ENCODE measurements around the gene SDF4. TPM values are rescaled to one million over a fixed set of nuclear protein-coding genes. Genes with fewer than 3 reads are reported as not detected.

SDF4 gene
- total and polyA plus RNA-seq, 2 of the 4 experiments (the other 2 are of a cell fraction): 57.0 to 250 TPM

DNA sequence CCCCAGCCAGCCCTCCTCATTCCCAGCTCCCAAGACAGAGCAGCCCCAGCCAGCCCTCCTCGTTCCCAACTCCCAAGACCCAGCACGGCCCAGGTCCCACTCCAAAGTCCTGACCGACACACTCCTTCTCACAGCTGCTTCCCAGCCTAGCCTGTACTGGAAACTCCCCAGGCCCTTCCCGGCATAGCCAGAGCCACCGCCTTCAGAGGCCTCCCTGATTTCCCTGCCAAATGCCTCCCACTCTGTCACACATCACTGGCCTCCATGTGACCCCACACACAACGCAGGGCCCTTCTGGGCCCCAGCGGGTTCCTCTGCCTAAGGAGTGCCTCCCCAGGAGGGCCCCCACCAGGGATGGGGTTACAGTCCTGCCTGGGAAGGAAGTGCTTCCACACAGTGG is 39.0 kb upstream of the SDF4 start:
- in situ Hi-C loops (cut with MboI; ENCODE audit: low sequenced_read_pairs): no loop called here
- no peak overlapping the region for H2AFZ ChIP-seq (replicated peaks; ENCODE audit: low read length, poor library complexity)
- peak overlapping the region; percentile 20 for H3K9ac ChIP-seq (ENCODE audit: low read depth, low read length)
- H3K9me3 ChIP-seq (ENCODE audit: control insufficient read depth, insufficient read depth, low read length): no peaks in the 10 kb centered on the region
- peak overlapping the region; percentile 69 for H4K5ac ChIP-seq (ENCODE audit: low read depth, low read length)
- H3K56ac ChIP-seq (ENCODE audit: extremely low read depth, insufficient read depth, low read length): no peak overlapping the region; the same call in 1 of the 2 replicates
- peaks cover 36% of the 10 kb centered on the region for H3K9me1 ChIP-seq (ENCODE audit: insufficient read depth, low read length)
- H3K27ac ChIP-seq (ENCODE audit: insufficient read depth, low read length): peak overlapping the region; percentile 79
- no peak overlapping the region for H2BK20ac ChIP-seq (ENCODE audit: low read depth, low read length)
- peaks cover 37% of the 10 kb centered on the region for H3K4me1 ChIP-seq (ENCODE audit: control insufficient read depth, insufficient read depth, low read length)
- H3K4me2 ChIP-seq (ENCODE audit: low read depth, low read length): peak overlapping the region; percentile 71
- dilution Hi-C loops (cut with HindIII; ENCODE audit: low sequenced_read_pairs, unreplicated experiment): no loop called here
- H3K18ac ChIP-seq (ENCODE audit: low read depth, low read length): peak overlapping the region; percentile 48
- H4K91ac ChIP-seq (ENCODE audit: insufficient read depth, low read depth, low read length): peak overlapping the region; percentile 79
- H4K8ac ChIP-seq (ENCODE audit: low read depth in 2 of 2, low read length in 2 of 2): peak overlapping the region; percentile 34 to 74; a peak in 3 of 4 replicates
- no TSS peak for BruUV-seq (replicated peaks)
- peak overlapping the region; percentile 94 for H3K23ac ChIP-seq (ENCODE audit: low read depth, low read length)
- CTCF ChIA-PET: no interaction called here
- peaks cover 13 to 59% of the 10 kb centered on the region in 2 experiments for H3K79me1 ChIP-seq (ENCODE audit: low read depth in 1 of 2, low read length in 2 of 2)
- WGBS, 2 experiments (ENCODE audit: extremely low coverage in 2 of 2, insufficient read length in 1 of 2): 78% methylated on average over 3 of the region's 7 CpGs; no CpG with 5 or more reads in 1 of the 2 experiments
- DNase-seq: peak; percentile 69
- H4K20me1 ChIP-seq (ENCODE audit: insufficient read depth, low read length): peaks cover 25% of the 10 kb centered on the region
- ATAC-seq (ENCODE audit: low read depth): no peak
- TF ChIP-seq MAFK (IDR thresholded peaks at IDR 0.05; ENCODE audit: low read depth, low read length) (no peak), MAZ (IDR thresholded peaks at IDR 0.05; ENCODE audit: borderline replicate concordance, low read depth, low read length) (no peak), CEBPB (IDR thresholded peaks at IDR 0.05; ENCODE audit: low read depth, low read length) (no peak), BHLHE40 (IDR thresholded peaks at IDR 0.05; ENCODE audit: low read depth, low read length) (no peak), POLR2A (IDR thresholded peaks at IDR 0.05; ENCODE audit: low read depth, low read length) (0 out of 2 replicates have a peak, but pooled peaks have one; percentile 37), RCOR1 (IDR thresholded peaks at IDR 0.05; ENCODE audit: insufficient replicate concordance, low read length) (no peak), NFE2L2 (IDR thresholded peaks at IDR 0.05; ENCODE audit: low read depth, low read length) (no peak)
- TF ChIP-seq, protein P1, sequence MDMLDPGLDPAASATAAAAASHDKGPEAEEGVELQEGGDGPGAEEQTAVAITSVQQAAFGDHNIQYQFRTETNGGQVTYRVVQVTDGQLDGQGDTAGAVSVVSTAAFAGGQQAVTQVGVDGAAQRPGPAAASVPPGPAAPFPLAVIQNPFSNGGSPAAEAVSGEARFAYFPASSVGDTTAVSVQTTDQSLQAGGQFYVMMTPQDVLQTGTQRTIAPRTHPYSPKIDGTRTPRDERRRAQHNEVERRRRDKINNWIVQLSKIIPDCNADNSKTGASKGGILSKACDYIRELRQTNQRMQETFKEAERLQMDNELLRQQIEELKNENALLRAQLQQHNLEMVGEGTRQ (IDR thresholded peaks at IDR 0.05; ENCODE audit: low read depth, low read length): peak; percentile 77
- H3K4me3 ChIP-seq (ENCODE audit: insufficient read depth, low read depth, low read length): peak overlapping the region; percentile 3; the same call in 1 of the 2 replicates
- intact Hi-C loops (cut with micrococcal nuclease): no loop called here
- no peaks in the 10 kb centered on the region for H3K27me3 ChIP-seq (ENCODE audit: control insufficient read depth, insufficient read depth, low read length)
- peak overlapping the region; percentile 91 for H2BK5ac ChIP-seq (ENCODE audit: low read depth, low read length, poor library complexity, severe bottlenecking)
- POLR2A ChIA-PET (ENCODE audit: unreplicated experiment): no interaction called here
- peak overlapping the region; percentile 82 for H3K4ac ChIP-seq (ENCODE audit: low read depth, low read length)
- peak overlapping the region; percentile 92 for H2AK9ac ChIP-seq (replicated peaks; ENCODE audit: low read depth, low read length, poor library complexity)
- no peak overlapping the region for H2BK15ac ChIP-seq (ENCODE audit: low read depth, low read length)
- peak overlapping the region; percentile 74; the same call in 1 of the 2 replicates for H2BK120ac ChIP-seq (ENCODE audit: low read depth, low read length)
- H2AK5ac ChIP-seq (ENCODE audit: low read depth, low read length): peak overlapping the region; percentile 98
- peak overlapping the region; percentile 86 for H3K14ac ChIP-seq (replicated peaks; ENCODE audit: low read depth, low read length)
- H3K36me3 ChIP-seq (ENCODE audit: control insufficient read depth, insufficient read depth, low read length): peaks cover 41% of the 10 kb centered on the region

All from IMR-90 (cell line).